LNCAP (cell line): ENCODE data around the gene HSBP1.

Source experiments
- TF ChIP-seq, protein P1 (sequence below): fragments of 450-650 bp; IDR thresholded peaks from 2 replicates; pipeline ENCODE4 v1.5.1; 2017; ENCODE audit warnings: mild to moderate bottlenecking

The HSBP1 gene

GRCh38 chr16:83842756-83843507 lies 35.2 kb downstream of the HSBP1 start:
- TF ChIP-seq, protein P1, sequence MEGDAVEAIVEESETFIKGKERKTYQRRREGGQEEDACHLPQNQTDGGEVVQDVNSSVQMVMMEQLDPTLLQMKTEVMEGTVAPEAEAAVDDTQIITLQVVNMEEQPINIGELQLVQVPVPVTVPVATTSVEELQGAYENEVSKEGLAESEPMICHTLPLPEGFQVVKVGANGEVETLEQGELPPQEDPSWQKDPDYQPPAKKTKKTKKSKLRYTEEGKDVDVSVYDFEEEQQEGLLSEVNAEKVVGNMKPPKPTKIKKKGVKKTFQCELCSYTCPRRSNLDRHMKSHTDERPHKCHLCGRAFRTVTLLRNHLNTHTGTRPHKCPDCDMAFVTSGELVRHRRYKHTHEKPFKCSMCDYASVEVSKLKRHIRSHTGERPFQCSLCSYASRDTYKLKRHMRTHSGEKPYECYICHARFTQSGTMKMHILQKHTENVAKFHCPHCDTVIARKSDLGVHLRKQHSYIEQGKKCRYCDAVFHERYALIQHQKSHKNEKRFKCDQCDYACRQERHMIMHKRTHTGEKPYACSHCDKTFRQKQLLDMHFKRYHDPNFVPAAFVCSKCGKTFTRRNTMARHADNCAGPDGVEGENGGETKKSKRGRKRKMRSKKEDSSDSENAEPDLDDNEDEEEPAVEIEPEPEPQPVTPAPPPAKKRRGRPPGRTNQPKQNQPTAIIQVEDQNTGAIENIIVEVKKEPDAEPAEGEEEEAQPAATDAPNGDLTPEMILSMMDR = no peak

DNA sequence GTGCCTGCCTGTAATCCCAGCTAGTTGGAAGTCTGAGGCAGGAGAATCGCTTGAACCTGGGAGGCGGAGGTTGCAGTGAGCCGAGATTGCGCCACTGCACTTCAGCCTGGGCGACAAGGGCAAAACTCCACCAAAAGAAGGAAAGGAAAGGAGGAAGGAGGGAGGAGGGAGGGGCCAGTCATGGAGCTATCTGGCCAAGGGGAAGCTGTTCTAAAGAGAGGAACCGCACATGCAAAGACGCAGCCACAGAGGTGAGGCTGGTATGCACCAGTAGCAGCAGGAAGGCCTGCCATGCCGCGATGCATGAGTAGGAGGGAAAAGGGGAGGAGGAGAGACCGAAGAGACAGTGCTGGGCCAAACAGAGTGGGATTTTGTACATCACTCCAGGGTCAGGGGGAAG lies 35.9 kb downstream of the HSBP1 start:
- TF ChIP-seq, protein P1 = no peak

GRCh38 chr16:83845263-83845662 lies 37.5 kb downstream of the HSBP1 start:
- TF ChIP-seq, protein P1 = no peak

GRCh38 chr16:83847371-83848225 lies 39.8 kb downstream of the HSBP1 start:
- TF ChIP-seq, protein P1 = no peak

- TF ChIP-seq, protein P1 = no peak
Measured at GRCh38 chr16:83849421-83849820, 41.6 kb downstream of the HSBP1 start.

DNA sequence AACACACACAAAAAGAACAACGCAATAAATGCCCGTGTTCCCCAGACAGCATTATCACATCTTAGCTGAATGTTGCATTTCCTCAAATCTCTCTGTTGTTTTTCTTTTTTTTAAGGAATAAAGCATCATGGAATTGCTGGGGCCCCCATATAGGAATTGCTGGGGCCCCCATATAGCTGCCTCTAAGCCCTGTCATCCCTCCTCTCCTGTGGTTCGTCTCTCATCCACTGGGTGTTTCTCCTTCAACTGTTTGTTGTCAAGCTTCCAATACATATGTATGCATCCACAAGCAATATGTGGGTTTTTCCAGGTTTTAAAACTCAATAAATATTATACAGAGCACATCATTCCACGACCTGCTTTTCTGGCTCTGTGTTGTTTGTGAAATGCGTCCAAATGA lies 43.2 kb downstream of the HSBP1 start:
- TF ChIP-seq, protein P1 = no peak

GRCh38 chr16:83851473-83851872 lies 43.7 kb downstream of the HSBP1 start:
- TF ChIP-seq, protein P1 = no peak
